H54 (cell line): ENCODE results near the gene THBS4.

Source experiments
- DNase-seq: peaks from one replicate; pipeline ENCODE4 v3.0.0; 2011; ENCODE audit warnings: low spot score, mixed read lengths; ENCODE audit not compliant: insufficient read length
- FAIRE-seq: peaks from 3 replicates; lab custom pipeline; 2011; peaks lifted over from hg19 to GRCh38; lab: Jason Lieb, UNC
- POLR2A ChIP-seq: IDR thresholded peaks from 2 replicates; pipeline ENCODE4 v1.6.1; 2011; ENCODE audit warnings: low read depth, mild to moderate bottlenecking, low read length

THBS4 gene

DNA sequence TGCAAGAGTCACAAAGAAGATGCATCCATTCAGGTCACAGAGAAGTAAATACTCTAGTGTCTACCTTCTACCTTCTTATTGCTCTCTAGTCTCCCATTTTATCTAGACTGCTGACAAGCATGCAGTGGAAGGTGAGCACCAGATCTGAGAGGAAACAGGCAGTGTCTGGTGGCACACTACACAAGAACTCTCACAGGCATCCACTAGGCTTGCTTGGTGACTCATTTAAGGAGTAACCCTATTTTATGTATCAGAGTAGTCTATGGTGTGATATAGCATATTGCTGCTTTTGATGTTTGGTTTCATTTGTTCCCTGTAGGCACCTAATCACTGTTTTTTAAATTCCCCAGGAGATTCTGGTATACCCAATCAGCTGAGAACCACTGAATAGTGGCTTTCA, 1.6 kb upstream of the THBS4 start:
- peak; percentile 9 for DNase-seq
- no peak for TF ChIP-seq POLR2A
- peak; percentile 23 for FAIRE-seq

DNA sequence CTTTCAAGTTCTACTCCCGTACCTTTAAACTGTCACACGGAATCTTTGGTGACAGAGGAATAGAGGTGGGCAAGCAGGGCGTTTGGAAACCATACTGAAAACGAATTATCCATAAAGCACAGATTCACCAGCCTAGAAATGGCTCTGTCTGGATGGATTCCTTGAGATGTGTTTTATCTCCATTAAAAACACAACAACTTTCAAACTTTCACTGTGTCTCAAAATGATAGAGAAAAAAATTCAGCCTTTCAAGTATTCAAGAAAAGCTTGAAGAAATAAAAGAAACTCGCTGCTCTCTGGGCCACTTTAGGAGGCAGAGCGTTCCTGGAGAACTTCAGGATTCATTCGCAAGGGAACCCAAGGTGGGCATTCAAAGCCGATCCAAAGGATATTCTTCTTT, 589 bp upstream of the THBS4 start:
- no peak for FAIRE-seq
- no peak for TF ChIP-seq POLR2A
- no peak for DNase-seq

DNA sequence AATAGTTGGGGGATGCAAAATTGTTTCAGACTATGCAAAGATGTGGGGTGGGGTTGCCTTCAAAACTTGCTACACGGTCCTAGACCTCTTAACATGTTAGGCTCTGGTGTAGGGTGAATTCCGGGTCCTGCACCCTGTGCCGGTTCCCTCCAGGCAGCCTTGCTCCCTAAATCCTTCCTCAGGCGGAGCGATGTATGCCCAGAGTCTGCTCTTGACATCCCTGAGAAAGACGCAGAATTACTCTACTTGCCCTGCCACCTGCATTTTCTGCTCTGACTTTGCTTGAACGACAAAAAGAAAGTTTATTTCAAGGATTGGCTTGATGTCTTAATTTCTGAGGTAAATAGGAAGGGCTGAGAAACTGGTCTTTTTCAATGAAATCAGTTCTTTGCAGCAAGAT, 691 bp downstream of the THBS4 start:
- TF ChIP-seq POLR2A, result no peak
- DNase-seq (no peak), FAIRE-seq (no peak)

DNA sequence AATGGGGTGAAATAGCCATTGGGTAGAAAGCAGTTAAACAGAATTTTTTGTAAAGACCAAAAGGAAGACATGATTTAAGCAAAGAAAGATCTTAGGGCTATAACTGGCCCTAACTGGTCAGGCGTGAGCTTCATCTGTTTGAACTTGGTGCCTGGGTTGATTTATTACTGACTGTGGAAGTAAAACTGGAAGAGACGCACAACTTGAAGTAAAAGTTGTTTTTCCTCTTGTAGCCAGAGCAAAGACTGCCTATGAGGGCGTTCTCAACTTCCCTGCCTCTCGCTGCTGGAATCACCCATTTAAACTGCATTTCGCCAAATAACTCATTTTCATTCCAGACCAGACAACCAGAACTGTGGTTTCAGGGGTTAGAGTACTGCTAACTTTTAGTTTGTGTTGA, 1.5 kb downstream of the THBS4 start:
- TF ChIP-seq POLR2A, result no peak
- DNase-seq, result no peak
- no peak for FAIRE-seq

DNA sequence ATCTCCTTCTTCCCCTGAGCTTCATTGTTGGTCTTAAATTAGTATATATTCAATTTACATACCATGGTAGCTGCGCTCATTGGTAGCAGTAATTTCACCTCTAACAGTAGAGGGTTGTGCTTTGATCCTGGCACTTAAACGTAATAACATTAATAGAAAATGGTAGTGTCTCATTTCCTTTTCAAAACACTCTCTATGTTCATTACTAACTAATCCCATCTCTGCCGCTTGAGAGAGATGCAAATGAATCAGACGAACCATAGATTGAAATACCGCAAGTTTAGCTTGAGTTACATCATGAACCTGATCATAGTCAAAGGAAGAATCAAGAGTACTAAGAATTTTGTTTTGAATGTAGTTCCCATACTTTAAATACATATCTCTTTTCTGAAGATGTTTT, 2.2 kb downstream of the THBS4 start:
- FAIRE-seq (no peak), DNase-seq (no peak)
- no peak for TF ChIP-seq POLR2A

DNA sequence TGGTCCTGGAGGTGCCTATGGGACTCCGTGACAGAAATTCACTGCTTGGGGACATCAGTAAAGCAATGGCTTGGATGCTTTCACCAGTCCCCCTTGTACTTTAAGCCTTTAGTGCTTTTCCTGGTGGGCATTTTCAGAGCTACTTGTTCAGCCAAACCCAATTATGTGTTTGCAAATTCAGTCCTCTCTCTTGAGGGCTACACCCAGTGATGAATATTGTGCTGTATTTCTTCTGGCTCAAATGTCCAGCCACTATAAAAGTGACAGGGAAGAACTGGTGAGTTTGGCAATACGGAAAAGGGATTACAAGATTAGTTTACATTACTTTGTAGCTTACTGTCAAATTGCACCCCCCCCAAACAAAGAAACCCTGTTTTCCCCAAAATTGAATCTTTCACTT, 4.5 kb downstream of the THBS4 start:
- DNase-seq, result no peak
- FAIRE-seq, result no peak
- TF ChIP-seq POLR2A, result no peak

DNA sequence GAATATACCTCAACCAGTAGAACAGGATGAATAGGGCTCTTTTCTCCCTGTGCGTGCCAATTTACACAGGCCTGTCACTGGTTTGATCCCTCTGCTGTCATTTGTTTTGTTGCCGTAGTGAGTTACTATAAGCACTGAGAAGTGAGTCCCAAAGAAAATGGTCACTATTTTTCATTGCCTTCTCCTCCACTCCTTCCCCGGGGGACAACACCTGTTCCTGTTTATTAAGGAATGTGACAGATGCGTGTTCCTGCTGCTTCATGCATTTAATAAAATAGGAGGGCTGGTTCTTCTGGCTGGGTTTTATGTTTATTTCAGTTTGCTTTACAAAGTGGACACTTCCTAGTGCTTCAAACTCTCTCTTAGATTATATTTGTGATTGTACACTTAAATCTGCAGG, 6.4 kb downstream of the THBS4 start:
- DNase-seq, result no peak
- no peak for TF ChIP-seq POLR2A
- no peak for FAIRE-seq

DNA sequence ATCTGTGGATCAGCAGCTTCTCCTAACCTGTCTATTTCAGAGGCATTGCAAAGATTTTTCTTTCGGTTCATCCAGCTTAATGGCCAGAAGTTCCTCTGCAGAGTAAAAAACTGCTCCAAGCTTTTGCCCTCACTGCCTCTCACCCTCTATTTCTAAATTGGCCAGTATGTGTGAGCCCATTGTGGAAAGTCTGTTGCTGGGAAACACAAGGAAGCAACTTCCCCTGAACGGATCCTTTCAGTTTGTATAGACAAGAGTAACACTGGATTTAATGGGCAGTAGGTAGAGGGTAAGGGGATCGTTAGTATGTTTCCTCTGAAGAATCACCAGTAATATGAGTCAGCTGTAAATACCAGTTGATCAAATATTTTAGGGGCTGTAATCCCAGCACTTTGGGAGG, 7.2 kb downstream of the THBS4 start:
- FAIRE-seq (no peak), DNase-seq (no peak)
- TF ChIP-seq POLR2A, result no peak

DNA sequence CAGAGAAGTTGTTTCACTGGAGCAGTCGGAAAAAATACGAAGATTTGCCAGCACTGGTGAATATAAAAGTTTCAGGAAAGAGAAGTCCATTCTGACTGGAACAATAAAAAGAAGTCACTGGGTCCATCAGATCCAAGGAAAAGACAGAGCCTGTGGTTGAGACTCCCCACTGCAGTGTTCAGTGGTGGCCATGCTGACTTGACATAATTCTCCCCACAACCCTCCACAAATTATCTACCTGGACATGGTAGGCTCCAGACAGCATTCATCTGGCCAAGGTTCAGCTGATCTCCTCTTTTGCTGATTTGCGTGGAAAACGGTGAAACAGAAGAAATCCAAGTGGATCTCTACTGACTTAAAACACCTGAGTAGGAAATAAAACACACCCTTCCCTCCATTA, 8.0 kb downstream of the THBS4 start:
- no peak for TF ChIP-seq POLR2A
- DNase-seq, result no peak
- no peak for FAIRE-seq

DNA sequence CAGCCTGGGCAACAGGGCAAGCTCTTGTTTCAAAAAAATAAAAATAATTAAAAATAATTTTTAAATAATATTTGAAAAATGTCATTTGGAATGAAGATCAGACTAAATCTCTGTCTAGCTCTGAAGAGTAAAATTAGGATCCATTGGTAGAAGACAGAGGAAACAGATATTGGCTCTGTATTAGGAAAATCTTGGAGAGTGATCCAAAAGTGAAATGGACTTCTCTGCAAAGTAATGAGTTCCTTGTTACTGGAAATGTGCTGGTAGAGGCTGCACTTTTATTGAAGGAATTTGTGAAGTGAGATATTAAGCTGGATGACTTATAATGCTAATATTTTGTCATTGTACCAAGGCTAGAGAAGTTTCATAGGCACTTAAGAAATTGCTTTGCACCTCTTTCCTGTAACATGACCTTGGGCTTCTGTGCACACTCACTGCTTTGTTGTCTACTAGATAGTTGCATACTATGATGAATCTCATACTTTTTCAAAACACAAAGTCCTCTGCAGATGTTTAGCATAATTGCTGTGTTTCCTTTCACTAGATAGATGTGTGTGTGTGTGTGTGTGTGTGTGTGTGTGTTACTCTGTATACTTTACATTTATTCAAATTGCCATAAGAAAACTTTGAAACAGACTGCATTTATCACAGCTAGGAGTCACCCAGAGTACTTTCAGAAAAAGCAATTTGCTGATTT, 13.1 kb downstream of the THBS4 start:
- DNase-seq, result no peak
- FAIRE-seq, result no peak
- no peak for TF ChIP-seq POLR2A

DNA sequence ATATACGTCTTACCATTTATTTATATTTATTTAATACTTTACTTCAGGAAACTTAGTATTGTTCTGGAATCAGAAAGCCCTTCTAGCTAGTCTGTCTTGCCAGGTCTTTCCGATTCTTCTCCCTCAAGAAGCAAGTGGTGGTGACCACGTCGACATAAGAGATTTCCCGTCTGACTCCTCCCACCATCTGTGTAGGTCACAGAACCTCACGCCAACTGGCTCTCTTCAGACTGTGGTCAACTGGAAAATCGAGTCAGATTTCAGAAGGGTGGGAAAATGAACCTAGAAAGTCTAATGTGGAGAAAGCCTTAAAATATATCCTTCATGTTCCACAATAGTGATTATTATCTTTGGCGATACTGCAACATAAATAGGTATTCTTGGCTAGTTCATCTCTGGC, 17.3 kb downstream of the THBS4 start:
- FAIRE-seq (no peak), DNase-seq (no peak)

DNA sequence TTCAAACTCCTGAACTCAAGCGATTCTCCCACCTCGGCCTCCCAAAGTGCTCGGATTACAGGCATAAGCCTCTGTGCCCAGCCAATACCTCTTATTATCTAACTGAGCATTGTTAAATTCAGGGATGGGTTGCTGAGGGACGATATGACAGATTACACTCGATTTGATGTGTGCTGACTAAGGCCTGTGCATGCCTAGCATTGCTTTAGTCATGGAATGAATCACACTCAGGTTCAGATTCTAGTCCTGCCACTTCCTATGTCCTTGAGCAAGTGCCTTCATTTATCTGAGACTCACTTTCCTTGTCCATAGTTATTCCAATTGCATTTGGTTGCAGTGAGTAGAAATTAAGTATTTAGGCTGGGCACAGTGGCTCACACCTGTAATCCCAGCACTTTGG, 19.5 kb downstream of the THBS4 start:
- FAIRE-seq (peak; percentile 95), DNase-seq (peak; percentile 58)
- TF ChIP-seq POLR2A, result no peak

More for the DNA sequence above, 17.3 kb downstream of the THBS4 start:
- TF ChIP-seq POLR2A, result no peak

DNA sequence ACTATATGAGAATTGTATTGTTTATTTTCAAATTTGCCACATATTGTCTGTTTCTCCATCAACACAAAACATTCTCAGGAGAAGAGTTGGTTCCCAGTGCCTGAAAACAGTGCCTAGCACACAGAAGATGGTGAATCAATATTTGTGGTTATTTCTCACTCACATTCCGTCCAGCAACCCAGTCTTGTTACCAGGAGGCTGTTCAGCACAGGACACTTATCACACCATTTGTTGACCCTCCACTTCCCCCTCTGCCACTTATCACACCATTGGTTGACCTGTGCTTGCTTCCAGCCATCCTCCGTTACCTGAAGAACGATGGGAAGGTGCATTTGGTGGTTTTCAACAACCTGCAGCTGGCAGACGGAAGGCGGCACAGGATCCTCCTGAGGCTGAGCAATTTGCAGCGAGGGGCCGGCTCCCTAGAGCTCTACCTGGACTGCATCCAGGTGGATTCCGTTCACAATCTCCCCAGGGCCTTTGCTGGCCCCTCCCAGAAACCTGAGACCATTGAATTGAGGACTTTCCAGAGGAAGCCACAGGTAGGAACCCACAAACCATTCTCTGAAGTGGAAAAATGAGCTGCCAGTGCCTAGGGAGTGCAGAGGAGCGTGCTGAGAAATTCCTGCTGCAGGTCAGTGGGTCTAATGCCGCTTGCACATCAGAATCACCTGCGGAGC, 20.5 kb downstream of the THBS4 start:
- no peak for DNase-seq
- no peak for TF ChIP-seq POLR2A
- no peak for FAIRE-seq

DNA sequence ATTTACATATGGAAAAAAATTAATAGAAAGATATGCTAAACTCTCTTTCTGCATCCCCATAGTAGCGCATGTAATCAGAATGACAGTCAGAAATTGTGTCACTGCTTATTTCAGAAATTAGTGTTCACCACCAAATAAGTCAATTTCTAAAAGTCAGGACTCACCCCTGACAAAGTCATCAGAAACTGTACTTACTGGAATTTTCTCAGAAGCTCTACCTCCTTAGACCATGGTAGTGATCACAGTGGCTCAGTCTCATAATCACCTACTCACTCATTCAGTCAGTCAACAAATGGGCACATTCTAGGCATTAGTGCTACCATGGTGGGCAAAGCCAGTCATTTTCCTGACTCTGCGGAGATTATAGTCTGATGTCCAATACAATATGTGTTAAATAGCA, 22.0 kb downstream of the THBS4 start:
- no peak for TF ChIP-seq POLR2A
- DNase-seq, result no peak
- FAIRE-seq, result no peak

DNA sequence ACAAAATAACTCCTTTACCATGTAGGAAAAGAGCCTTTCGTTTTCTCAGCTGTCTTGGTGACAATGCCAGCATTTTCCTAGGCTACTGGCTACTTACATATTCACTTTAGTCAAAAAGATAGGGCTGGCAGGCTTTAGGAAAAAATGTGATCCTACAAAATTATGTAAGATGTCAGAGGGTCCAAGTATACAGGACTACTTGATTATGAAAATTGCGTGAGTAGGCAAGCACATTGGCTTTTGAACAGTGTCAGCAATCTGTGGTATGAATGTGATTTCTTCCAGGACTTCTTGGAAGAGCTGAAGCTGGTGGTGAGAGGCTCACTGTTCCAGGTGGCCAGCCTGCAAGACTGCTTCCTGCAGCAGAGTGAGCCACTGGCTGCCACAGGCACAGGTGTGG, 22.8 kb downstream of the THBS4 start:
- FAIRE-seq (no peak), DNase-seq (no peak)
- no peak for TF ChIP-seq POLR2A
